Stomach (tissue), 4 donors: Measurements from ENCODE around the gene ALG2.

Source experiments
- CTCF ChIP-seq, 7 experiments: fragments of 450-650 bp in 4 of 7; fragments of 200-600 bp in 3 of 7; sonication (generic) in 3 of 7; IDR thresholded peaks; one replicate each; pipeline ENCODE4 v1.5.1; 2016 to 2019; ENCODE audit warnings: antibody characterized with exemption in 7 of 7, control low read depth in 2 of 7, mild to moderate bottlenecking in 1 of 7
- EP300 ChIP-seq: sonication (generic); formaldehyde crosslinking; IDR thresholded peaks from one replicate; pipeline ENCODE4 v1.6.1; 2017; ENCODE audit warnings: antibody characterized with exemption
- POLR2A ChIP-seq, 4 donors: fragments of 450-650 bp; IDR thresholded peaks; one replicate each; pipeline ENCODE4 v1.6.1; 2016; ENCODE audit warnings: antibody characterized with exemption in 4 of 4, control low read depth in 2 of 4, mild to moderate bottlenecking in 1 of 4, moderate library complexity in 1 of 4
- POLR2AphosphoS5 ChIP-seq, 3 donors: sonication (generic); formaldehyde crosslinking; IDR thresholded peaks; one replicate each; pipeline ENCODE4 v1.6.1; 2016; ENCODE audit warnings: antibody characterized with exemption in 3 of 3

- TF ChIP-seq EP300 (no peak), CTCF (IDR thresholded peaks at IDR 0.05) (no peak), POLR2A (IDR thresholded peaks at IDR 0.05) (no peak), POLR2AphosphoS5 (IDR thresholded peaks at IDR 0.05) (no peak)
Measured at GRCh38 chr9:99211746-99212145, 10.0 kb downstream of the ALG2 start.
